GM19395 (cell line): Measurements from ENCODE around the gene TRAPPC10.

Source experiments
- ATAC-seq: cut with Tn5 transposase; IDR thresholded peaks from one replicate; pipeline ENCODE4 v1.9.1; 2021; ENCODE audit warnings: mild to moderate bottlenecking, moderate library complexity; ENCODE audit not compliant: unreplicated experiment

TRAPPC10 gene

DNA sequence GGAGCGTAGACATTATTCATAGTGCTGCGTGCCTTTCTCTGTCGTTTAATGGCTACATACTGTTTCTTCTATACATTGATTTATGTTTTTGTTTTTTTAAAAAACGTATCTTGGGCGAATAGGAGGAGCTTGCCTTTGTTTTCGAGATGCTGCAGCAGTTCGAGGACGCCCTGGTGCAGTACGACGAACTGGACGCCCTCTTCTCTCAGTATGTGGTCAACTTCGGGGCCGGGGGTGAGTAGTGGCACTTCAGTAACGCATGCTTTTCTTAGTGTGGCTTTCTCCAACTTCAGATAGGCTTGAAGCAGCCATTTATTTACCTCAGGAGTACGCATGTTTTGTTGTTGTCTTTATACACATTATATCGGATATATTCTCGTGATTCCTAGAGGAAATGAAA lies 46.9 kb downstream of the TRAPPC10 start:
- no peak for ATAC-seq

DNA sequence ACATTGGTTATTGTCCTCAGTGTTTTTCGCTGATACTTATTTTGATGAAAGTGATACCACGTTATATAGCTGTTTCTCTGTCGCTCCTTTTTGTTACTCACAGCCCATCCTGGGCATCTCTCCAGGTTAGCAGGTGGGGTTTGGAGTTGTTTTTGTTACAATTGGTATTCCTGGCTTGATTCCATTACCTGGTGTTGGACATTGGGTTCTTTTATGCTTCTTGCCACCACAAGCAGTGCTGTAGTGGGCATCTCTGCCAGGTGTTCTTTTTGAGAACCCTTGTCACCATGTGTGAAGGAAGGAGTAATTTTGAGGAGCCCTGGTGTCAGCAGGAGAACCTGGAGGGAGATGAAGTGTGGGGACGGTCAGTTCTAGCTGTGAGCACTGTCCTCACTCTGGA lies 47.6 kb downstream of the TRAPPC10 start:
- ATAC-seq = no peak

DNA sequence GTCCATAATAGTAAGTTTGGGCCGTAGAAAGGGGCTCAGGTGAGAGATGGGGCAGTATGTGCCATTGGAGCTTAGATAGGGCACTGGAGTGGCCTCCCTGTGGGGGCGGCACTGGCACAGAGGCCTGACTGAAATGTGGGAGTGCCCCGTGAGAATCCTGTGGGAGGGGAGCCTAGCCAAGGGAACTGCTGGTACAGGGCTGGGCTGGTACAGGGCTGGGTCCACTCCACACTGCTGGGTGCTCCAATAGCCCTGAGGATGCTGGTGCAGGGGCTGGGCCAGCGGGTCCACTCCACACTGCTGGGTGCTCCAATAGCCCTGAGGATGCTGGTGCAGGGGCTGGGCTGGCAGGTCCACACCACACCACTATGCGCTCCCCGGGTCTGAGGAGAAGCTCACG lies 50.3 kb downstream of the TRAPPC10 start:
- ATAC-seq = no peak

DNA sequence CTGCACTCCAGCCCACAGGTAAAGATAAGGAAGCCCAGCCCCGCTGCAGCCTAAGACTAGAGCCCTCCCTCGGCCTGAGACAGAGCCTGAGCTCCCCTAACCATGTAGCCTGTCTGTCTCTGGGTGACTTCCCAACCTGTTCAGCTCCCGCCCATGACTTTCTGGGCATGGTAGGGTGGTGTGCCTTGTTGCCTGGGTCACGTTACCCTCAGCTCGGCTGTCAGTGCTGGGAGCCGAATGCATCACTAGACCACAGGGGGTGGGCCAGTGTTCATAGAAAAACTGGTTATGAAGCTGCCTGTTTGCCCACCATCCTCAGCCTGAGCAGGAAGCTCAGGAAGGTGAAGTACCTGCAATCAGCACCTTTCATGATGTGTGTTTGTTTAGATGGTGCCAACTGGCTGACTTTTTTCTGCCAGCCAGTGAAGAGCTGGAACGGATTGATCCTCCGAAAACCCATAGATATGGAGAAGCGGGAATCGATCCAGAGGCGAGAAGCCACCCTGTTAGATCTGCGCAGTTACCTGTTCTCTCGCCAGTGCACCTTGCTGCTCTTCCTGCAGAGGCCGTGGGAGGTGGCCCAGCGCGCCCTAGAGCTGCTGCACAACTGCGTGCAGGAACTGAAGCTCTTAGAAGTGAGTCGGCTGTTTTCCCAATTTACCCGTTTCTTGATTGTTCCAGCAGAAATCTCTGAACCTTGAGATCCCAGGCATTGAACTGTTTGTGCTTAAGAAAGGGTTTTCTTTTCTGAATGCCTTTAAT lies 51.2 kb downstream of the TRAPPC10 start:
- ATAC-seq = no peak

DNA sequence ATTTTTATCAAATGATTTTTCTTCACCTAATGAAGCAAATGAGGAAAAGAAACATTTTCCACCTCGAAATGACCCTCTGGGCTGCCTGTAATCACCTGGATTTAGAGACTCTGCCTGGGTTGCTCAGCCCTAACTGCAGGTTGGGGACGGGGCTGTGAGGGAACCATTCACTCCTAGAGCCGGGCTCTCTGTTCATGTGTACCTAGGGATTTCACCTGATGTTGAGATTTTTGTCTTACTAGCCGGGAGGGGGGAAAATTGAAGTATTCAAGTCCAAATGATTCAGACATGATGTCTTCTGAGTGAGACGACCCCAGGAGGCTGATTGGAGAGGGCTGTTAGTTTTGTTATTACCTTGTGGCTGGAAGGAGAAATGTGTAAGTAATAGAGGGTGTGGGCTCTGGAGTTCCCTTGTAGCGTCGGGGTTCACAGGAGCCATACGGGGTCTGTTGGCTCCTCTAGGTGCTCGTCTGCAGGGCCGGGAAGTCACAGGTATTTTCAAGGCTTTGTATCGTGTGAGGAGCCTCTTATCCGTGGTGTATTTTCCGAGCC lies 52.8 kb downstream of the TRAPPC10 start:
- ATAC-seq = no peak

DNA sequence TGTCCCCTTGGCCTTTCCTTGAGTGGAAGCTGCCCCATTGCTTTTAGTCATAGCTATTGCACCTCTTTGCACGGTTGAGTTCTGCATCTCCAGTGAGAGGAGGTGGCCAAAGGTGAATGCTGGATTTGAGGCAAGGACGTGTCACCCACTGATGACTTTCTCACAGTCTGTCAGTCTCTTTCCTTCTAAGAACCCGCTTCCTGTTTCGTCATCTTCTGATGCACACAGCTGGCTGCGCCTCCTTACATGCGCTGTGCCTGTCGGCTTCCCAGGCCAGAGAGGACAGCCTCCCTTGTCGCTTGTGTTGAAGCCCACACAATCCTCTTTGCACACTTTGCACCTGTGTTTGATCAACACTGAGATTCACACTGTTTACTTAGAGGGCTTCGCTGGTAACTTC lies 53.3 kb downstream of the TRAPPC10 start:
- no peak for ATAC-seq

DNA sequence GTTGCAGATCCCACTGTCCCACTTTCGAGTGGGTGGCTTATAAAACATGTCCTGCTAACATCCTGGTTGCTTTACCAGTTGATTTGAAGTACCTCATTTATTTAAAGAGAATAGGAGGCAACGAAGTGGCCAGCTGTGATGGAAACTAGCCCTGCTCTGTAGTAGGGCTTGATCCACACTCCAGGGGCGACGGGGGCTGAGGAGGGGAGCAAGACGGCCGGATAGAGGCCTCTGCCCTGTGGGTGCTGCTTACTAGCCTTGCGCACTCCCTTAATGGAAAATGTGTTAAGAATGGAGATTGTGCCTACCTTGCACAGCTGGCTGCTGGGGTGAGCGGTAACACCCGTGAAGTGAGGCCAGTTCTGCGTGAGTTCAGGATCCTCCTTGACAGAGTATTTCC lies 54.0 kb downstream of the TRAPPC10 start:
- no peak for ATAC-seq

DNA sequence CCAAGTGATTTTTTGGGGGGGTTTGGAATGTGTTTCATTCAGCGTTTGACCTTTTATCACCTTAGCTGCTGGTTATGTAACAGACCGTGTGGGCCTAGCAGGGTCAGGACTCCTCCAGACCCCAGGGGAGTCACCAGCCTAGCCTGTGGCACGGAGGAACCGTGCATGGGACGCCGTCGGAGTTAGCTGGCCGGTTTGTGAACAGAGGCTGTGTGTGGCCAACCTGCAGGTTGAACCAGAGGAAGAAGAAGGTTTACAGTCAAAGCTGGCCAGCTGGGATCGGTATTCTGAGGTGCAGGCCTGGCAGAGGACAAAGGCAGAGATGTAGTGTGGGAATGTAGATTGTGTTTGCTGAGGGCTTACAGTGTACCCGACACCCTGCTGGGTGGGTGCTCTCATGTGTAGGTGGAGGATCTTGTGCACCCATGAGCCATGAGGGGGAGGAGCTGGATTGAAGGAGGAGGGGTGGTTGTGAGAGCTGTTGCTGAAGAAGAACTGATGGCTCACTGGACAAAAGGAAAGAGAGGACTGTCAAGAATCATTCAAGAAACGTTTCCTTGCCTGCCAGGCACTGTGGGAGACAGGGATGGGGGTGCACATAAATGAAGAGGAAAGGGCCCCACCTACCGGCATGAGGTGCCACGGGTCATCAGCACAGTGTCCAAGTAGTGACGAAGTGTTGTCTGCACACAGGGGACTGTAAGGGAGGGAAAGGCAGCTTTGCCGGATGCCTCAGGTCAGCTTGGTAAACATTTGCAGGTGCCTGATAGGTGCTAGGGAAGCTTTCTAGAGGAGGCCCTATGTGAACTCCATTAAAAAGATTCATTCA lies 55.1 kb downstream of the TRAPPC10 start:
- ATAC-seq = no peak

DNA sequence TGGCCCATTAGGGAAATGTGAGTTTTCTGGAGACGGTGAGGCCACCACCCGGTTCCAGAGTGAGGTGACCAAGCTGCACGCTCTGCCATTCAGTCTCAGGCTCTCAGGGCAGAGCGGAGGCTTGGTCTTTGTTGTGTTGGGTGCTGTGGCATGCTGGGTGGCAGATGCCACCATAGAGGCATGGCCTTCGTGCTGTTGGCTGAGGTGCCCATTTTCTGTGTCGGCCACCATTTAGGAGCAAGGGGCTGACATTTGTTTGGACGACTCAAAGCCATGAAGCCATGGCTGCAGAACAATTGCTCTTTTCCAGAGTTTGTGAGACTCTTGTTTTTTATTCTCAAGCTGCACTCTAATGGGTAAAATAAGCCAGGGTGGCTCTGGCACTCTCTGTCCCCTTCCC lies 58.3 kb downstream of the TRAPPC10 start:
- no peak for ATAC-seq

DNA sequence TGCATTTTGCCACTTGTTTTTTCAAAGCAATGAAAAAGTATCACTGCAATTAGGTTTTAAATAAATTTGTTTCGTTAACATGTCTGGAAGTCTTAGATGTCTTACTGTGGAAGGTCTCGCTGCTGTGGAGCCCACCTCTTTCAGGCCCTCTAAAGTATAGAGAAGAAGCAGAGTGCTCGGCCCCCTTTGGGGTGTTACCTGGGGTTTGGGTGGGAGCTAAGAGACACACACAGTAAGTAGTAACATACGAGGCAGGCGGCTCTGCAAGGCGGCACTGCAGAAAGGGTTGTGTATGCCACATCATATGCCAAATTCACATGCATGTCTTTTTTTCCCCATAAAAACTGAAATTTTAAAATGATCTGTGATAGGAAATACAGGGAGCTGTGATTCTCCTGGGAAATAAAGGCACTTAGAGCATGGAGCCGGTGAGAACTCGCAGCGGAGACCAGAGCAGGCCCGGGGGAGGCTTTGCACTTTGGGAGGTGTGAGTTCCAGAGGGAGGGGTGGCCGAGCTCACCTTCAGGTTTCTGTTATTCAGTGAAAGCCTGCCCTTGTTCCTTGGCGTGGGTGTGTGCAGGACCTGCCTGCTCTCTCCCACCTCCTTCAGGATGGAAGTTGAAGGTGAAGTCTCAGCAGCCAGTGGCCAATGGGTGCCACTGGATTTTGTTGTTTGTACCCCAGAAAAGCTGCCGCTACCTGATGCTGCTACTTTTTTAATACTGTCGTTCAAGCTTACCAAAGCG lies 59.4 kb downstream of the TRAPPC10 start:
- ATAC-seq = no peak

DNA sequence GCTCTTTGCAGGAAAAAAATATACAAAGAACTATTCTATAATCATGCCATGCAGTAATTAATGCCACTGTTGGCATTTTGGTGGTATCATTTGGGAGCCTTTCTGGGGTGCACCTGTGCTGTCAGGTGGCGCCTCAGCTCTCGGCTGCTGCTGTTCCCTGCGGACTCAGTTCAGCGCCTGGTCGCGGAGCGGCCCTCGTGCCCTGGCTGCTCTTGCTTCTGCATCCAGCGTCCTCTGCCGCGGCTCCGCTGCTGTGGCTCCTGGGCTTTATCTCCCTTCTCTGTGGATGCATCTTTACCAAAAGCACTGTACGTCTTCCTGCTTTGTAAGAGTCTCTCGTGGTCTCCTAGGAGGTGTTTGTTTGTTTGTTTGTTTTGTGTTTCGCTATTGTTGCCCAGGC lies 60.0 kb downstream of the TRAPPC10 start:
- no peak for ATAC-seq

DNA sequence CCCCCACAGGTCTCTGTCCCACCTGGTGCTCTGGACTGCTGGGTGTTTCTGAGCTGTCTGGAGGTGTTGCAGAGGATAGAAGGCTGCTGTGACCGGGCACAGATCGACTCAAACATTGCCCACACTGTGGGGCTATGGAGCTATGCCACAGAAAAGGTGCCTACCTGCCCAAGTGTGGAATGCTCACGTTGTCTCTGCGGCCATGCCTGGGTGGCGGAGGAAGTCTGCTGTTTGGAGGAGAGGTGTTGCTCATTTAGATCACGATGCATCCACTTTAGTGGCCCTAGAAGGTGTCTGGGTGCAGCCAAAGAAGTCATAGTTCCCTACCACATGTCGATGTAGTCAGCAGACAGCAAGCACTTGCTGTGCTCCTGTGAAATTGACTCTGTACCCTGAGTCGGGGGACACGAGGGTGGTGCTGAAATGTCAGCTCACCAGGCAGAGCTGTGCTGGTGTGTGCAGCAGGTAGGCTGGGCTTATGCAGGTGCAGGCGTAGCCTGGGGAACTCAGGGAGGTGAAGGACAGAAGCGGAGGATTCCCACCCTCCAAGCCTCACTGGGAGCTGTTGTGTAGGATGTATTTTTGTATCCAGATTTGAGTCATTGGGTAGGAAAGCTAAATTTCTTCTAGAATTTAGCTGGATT lies 62.3 kb downstream of the TRAPPC10 start:
- no peak for ATAC-seq

DNA sequence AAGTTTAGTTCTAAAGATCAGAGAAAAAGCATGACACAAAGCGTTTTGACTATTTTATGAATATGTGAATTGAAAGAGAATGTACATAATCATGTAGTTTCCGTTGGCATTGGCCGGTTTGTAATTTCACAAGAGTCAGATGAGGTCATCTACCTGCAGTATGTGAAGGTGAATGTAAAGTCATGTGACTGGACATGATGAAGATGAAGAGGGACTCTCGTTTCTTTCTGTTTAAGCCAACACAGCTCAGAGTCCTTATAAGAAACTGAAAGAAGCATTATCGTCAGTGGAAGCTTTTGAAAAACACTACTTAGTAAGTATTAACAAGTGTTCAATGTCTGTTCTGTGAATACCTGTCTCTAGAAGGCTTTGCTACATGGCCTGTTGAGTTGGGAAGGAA lies 64.2 kb downstream of the TRAPPC10 start:
- ATAC-seq = no peak

DNA sequence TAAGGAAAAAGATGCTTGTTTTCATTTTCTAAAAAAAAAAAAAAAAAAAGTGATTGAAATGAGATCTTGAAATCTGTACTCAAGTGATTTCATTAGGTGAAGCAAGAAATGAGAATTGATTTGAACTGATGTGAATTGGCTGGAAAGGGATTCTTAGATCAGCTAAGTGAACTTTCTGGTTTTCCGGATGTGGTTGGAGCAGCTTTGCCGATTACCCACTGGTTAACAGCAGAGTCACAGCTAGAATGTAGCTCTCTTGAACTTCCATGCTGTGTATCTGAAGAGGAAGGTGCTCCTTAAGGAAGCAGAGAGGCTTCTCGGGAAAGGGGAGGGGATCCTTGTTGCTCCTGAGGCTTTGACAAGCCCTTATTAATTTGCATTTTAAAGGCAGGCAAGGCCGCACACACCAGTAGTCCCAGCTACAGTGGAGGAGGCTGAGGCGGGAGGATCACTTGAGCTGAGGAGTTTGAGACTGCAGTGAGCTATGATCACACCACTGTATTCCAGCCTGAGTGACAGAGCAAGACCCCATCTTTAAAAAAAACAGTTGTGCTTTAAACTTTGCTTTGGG lies 66.4 kb downstream of the TRAPPC10 start:
- no peak for ATAC-seq

DNA sequence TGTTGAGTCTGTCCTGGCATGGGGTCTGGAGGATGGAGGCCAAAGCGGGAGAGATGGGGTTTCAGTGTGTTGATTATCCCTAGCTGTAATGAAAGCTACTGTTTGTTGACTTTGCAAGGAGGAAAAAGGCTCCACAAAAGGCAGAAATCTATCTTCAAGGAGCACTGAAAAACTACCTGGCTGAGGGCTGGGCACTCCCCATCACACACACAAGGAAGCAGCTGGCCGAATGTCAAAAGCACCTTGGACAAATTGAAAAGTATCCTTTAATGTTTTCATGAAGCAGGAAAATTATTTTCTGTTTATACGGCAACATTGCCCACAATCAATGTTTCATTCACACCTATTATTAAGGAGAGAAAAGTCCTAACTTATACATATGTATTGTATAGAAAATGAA lies 67.3 kb downstream of the TRAPPC10 start:
- no peak for ATAC-seq

DNA sequence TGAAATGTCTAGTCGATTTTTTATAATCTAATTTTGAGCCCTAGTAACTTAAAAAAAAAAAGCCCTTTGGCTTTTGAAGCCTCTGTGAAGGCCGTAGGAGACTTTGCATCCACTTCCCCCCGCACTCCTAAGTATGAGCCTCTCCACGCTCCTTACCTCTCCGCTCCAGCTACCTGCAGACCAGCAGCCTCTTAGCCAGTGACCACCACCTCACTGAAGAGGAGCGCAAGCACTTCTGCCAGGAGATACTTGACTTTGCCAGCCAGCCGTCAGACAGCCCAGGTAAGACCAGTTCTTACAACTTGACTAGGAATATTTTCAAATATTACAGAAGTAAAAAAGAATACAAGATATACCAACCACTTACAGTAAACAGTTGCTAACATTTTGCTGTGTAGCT lies 67.7 kb downstream of the TRAPPC10 start:
- ATAC-seq = no peak

DNA sequence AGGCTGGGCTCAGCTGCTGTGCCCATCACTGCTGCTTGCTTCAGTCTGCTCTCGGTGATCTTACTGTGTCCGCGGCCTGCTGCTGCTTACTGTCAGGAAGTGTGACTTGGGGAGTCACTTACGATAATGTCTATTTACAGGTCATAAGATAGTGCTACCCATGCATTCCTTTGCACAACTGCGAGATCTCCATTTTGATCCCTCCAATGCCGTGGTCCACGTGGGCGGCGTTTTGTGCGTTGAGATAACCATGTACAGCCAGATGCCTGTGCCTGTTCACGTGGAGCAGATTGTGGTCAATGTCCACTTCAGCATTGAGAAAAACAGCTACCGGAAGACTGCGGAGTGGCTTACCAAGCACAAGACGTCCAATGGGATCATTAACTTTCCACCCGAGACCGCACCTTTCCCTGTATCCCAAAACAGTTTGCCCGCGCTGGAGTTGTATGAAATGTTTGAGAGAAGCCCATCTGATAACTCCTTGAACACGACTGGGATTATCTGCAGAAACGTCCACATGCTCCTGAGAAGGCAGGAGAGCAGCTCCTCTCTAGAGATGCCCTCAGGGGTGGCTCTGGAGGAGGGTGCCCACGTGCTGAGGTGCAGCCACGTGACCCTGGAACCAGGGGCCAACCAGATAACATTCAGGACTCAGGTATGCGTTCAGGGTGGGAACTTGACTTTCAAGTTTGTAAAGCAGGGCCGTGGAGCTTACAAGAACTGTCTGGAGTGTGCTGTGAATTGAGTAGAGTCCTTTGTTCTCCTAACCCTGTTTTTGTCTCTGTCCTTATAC lies 70.7 kb downstream of the TRAPPC10 start:
- no peak for ATAC-seq

DNA sequence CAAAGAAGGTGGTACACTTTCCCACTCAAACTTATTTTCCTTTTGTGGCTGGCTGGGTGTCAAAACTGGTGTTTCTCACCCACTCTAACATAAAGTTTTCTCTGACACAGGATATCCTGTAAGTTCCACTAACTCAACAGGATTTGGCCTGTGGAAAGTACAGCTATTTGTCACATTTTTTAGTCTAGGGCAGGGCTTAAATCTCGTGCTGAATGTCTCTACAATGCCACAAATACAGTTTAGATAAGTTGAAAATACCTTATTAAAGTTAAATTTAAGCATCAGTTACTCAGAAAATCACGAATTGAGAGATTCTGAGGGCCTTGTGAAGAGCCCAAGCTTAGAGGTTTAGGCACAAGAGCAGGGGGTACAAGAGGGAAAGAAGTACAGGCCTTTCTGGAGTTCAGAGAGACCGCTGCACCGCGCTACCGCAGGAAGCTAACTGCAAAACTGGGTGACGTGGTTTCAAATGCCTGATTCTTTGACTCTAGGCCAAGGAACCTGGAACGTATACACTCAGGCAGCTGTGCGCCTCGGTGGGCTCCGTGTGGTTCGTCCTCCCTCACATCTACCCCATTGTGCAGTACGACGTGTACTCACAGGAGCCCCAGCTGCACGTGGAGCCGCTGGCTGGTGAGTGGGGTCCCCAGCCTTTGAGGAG lies 71.7 kb downstream of the TRAPPC10 start:
- no peak for ATAC-seq
